GM19372 (cell line): Measurements from ENCODE around the gene ARHGAP15.

Experiments
- ATAC-seq: cut with Tn5 transposase; IDR thresholded peaks from one replicate; pipeline ENCODE4 v1.9.1; 2021; ENCODE audit warnings: mild to moderate bottlenecking, low read depth, moderate library complexity; ENCODE audit not compliant: unreplicated experiment

ARHGAP15 gene

GRCh38 chr2:143258126-143258892 lies 129.1 kb downstream of the ARHGAP15 start:
- no peak for ATAC-seq

GRCh38 chr2:143259368-143259958 lies 130.2 kb downstream of the ARHGAP15 start:
- ATAC-seq = no peak

GRCh38 chr2:143261986-143262385 lies 132.8 kb downstream of the ARHGAP15 start:
- ATAC-seq = peak; percentile 66

GRCh38 chr2:143262389-143262788 lies 133.2 kb downstream of the ARHGAP15 start:
- ATAC-seq = no peak

GRCh38 chr2:143263066-143263625 lies 133.9 kb downstream of the ARHGAP15 start:
- ATAC-seq = no peak

GRCh38 chr2:143264851-143265250 lies 135.6 kb downstream of the ARHGAP15 start:
- ATAC-seq = no peak

- no peak for ATAC-seq
Observed at GRCh38 chr2:143279672-143280071, 150.5 kb downstream of the ARHGAP15 start.

- no peak for ATAC-seq
Observed at GRCh38 chr2:143280097-143280757, 151.0 kb downstream of the ARHGAP15 start.

- ATAC-seq = no peak
Observed at GRCh38 chr2:143282684-143283083, 153.5 kb downstream of the ARHGAP15 start.

- peak; percentile 84 for ATAC-seq
Observed at GRCh38 chr2:143284087-143284675, 155.0 kb downstream of the ARHGAP15 start.

GRCh38 chr2:143289025-143289424 lies 159.8 kb downstream of the ARHGAP15 start:
- ATAC-seq = no peak

- no peak for ATAC-seq
Observed at GRCh38 chr2:143290221-143290620, 161.0 kb downstream of the ARHGAP15 start.

- no peak for ATAC-seq
Observed at GRCh38 chr2:143294068-143294467, 164.8 kb downstream of the ARHGAP15 start.

- no peak for ATAC-seq
Observed at GRCh38 chr2:143296089-143296488, 166.9 kb downstream of the ARHGAP15 start.

- no peak for ATAC-seq
Observed at GRCh38 chr2:143297182-143297581, 168.0 kb downstream of the ARHGAP15 start.

- no peak for ATAC-seq
Observed at GRCh38 chr2:143300536-143300935, 171.3 kb downstream of the ARHGAP15 start.

GRCh38 chr2:143311426-143311825 lies 182.2 kb downstream of the ARHGAP15 start:
- no peak for ATAC-seq

- ATAC-seq = no peak
Observed at GRCh38 chr2:143312441-143312840, 183.2 kb downstream of the ARHGAP15 start.

GRCh38 chr2:143313861-143314260 lies 184.6 kb downstream of the ARHGAP15 start:
- ATAC-seq = no peak

- ATAC-seq = no peak
Observed at GRCh38 chr2:143321994-143322393, 192.8 kb downstream of the ARHGAP15 start.

- ATAC-seq = no peak
Observed at GRCh38 chr2:143329288-143329687, 200.1 kb downstream of the ARHGAP15 start.
